ENCODE measurements around the gene JAZF1. TPM values are rescaled to one million over a fixed set of nuclear protein-coding genes. Genes with fewer than 3 reads are reported as not detected.

JAZF1 gene
- total and polyA plus RNA-seq, 5 donors from 2014 or later: 6.4 to 30.7 (median 7.6) TPM

- no peak for ATAC-seq (ENCODE audit: low read depth in 2 of 2)
- H3K27me3 Mint-ChIP-seq: peaks cover 18% of the 10 kb centered on the region
Observed at GRCh38 chr7:28219793-28220192, 39.2 kb upstream of the JAZF1 start.

GRCh38 chr7:28217143-28217542 lies 36.5 kb upstream of the JAZF1 start:
- H3K27me3 Mint-ChIP-seq: peaks cover 34% of the 10 kb centered on the region
- Histone ChIP-seq H3K27me3 (ENCODE audit: control insufficient read depth, insufficient read depth, low read length) (peaks cover 5% of the 10 kb centered on the region), H3K36me3 (ENCODE audit: control insufficient read depth, insufficient read depth, low read length) (no peaks in the 10 kb centered on the region), H3K4me3 (ENCODE audit: low read depth, low read length) (no peak overlapping the region), H3K4me1 (ENCODE audit: control insufficient read depth, insufficient read depth, low read length, poor library complexity, severe bottlenecking) (no peaks in the 10 kb centered on the region), H3K9me3 (ENCODE audit: control insufficient read depth in 2 of 2, low read length in 2 of 2) (no peaks in the 10 kb centered on the region), H3K27ac (ENCODE audit: insufficient read depth, low read length, poor library complexity, severe bottlenecking) (no peak overlapping the region)
- no peaks in the 10 kb centered on the region for H3K9me3 Mint-ChIP-seq
- no peak for ATAC-seq (ENCODE audit: low read depth in 2 of 2)
- H3K4me1 Mint-ChIP-seq: no peaks in the 10 kb centered on the region
- no peak overlapping the region for H3K27ac Mint-ChIP-seq
- H3K4me3 Mint-ChIP-seq: no peak overlapping the region
- no peak for DNase-seq
- H3K36me3 Mint-ChIP-seq: no peaks in the 10 kb centered on the region

More at GRCh38 chr7:28219793-28220192, 39.2 kb upstream of the JAZF1 start:
- Mint-ChIP-seq H3K27ac (no peak overlapping the region), H3K9me3 (no peaks in the 10 kb centered on the region), H3K4me1 (no peaks in the 10 kb centered on the region), H3K36me3 (no peaks in the 10 kb centered on the region), H3K4me3 (no peak overlapping the region)
- Histone ChIP-seq H3K27ac (ENCODE audit: insufficient read depth, low read length, poor library complexity, severe bottlenecking) (no peak overlapping the region), H3K4me3 (ENCODE audit: low read depth, low read length) (no peak overlapping the region), H3K36me3 (ENCODE audit: control insufficient read depth, insufficient read depth, low read length) (no peaks in the 10 kb centered on the region), H3K27me3 (ENCODE audit: control insufficient read depth, insufficient read depth, low read length) (peaks cover 5% of the 10 kb centered on the region), H3K4me1 (ENCODE audit: control insufficient read depth, insufficient read depth, low read length, poor library complexity, severe bottlenecking) (no peaks in the 10 kb centered on the region), H3K9me3 (ENCODE audit: control insufficient read depth in 2 of 2, low read length in 2 of 2) (no peaks in the 10 kb centered on the region)
- no peak for DNase-seq

GRCh38 chr7:28211006-28211405 lies 30.4 kb upstream of the JAZF1 start:
- H3K27me3 ChIP-seq (ENCODE audit: control insufficient read depth, insufficient read depth, low read length): peaks cover 8% of the 10 kb centered on the region
- ATAC-seq (ENCODE audit: low read depth in 2 of 2): no peak
- no peaks in the 10 kb centered on the region for H3K4me1 ChIP-seq (ENCODE audit: control insufficient read depth, insufficient read depth, low read length, poor library complexity, severe bottlenecking)
- no peak overlapping the region for H3K27ac Mint-ChIP-seq
- no peak overlapping the region for H3K4me3 ChIP-seq (ENCODE audit: low read depth, low read length)
- peaks cover 9 to 11% of the 10 kb centered on the region in 2 experiments for H3K9me3 ChIP-seq (ENCODE audit: control insufficient read depth in 2 of 2, low read length in 2 of 2)
- no peak for DNase-seq
- peaks cover 5 to 32% (median 9%) of the 10 kb centered on the region in 7 donors for H3K9me3 Mint-ChIP-seq
- H3K27ac ChIP-seq (ENCODE audit: insufficient read depth, low read length, poor library complexity, severe bottlenecking): no peak overlapping the region
- peaks cover 47% of the 10 kb centered on the region for H3K27me3 Mint-ChIP-seq
- no peak overlapping the region for H3K4me3 Mint-ChIP-seq
- H3K4me1 Mint-ChIP-seq: peaks cover 10 to 15% (median 11%) of the 10 kb centered on the region in 4 donors
- H3K36me3 Mint-ChIP-seq: no peaks in the 10 kb centered on the region
- H3K36me3 ChIP-seq (ENCODE audit: control insufficient read depth, insufficient read depth, low read length): no peaks in the 10 kb centered on the region

GRCh38 chr7:28208506-28208905 lies 27.9 kb upstream of the JAZF1 start:
- H3K36me3 Mint-ChIP-seq: no peaks in the 10 kb centered on the region
- Histone ChIP-seq H3K9me3 (ENCODE audit: control insufficient read depth in 2 of 2, low read length in 2 of 2) (peaks cover 9 to 11% of the 10 kb centered on the region in 2 experiments), H3K36me3 (ENCODE audit: control insufficient read depth, insufficient read depth, low read length) (no peaks in the 10 kb centered on the region), H3K27ac (ENCODE audit: insufficient read depth, low read length, poor library complexity, severe bottlenecking) (no peak overlapping the region), H3K4me3 (ENCODE audit: low read depth, low read length) (no peak overlapping the region), H3K4me1 (ENCODE audit: control insufficient read depth, insufficient read depth, low read length, poor library complexity, severe bottlenecking) (no peaks in the 10 kb centered on the region), H3K27me3 (ENCODE audit: control insufficient read depth, insufficient read depth, low read length) (peaks cover 8% of the 10 kb centered on the region)
- H3K27ac Mint-ChIP-seq: no peak overlapping the region
- peaks cover 59% of the 10 kb centered on the region for H3K27me3 Mint-ChIP-seq
- H3K9me3 Mint-ChIP-seq: peaks cover 5 to 32% (median 10%) of the 10 kb centered on the region in 7 donors
- H3K4me3 Mint-ChIP-seq: peak overlapping the region in 1 of 4 donors; percentile 75
- H3K4me1 Mint-ChIP-seq: peaks cover 10 to 15% (median 11%) of the 10 kb centered on the region in 4 donors
- no peak for DNase-seq
- ATAC-seq (ENCODE audit: low read depth in 2 of 2): no peak

GRCh38 chr7:28207486-28208158 lies 27.0 kb upstream of the JAZF1 start:
- no peak overlapping the region for H3K4me3 ChIP-seq (ENCODE audit: low read depth, low read length)
- no peak overlapping the region for H3K27ac Mint-ChIP-seq
- peaks cover 8% of the 10 kb centered on the region for H3K27me3 ChIP-seq (ENCODE audit: control insufficient read depth, insufficient read depth, low read length)
- no peak overlapping the region for H3K27ac ChIP-seq (ENCODE audit: insufficient read depth, low read length, poor library complexity, severe bottlenecking)
- peaks cover 5 to 32% (median 10%) of the 10 kb centered on the region in 7 donors for H3K9me3 Mint-ChIP-seq
- no peaks in the 10 kb centered on the region for H3K4me1 ChIP-seq (ENCODE audit: control insufficient read depth, insufficient read depth, low read length, poor library complexity, severe bottlenecking)
- peaks cover 56% of the 10 kb centered on the region for H3K27me3 Mint-ChIP-seq
- no peak overlapping the region for H3K4me3 Mint-ChIP-seq
- H3K36me3 ChIP-seq (ENCODE audit: control insufficient read depth, insufficient read depth, low read length): no peaks in the 10 kb centered on the region
- H3K4me1 Mint-ChIP-seq: peaks cover 10 to 15% (median 12%) of the 10 kb centered on the region in 4 donors
- H3K36me3 Mint-ChIP-seq: no peaks in the 10 kb centered on the region
- H3K9me3 ChIP-seq (ENCODE audit: control insufficient read depth in 2 of 2, low read length in 2 of 2): peaks cover 9 to 11% of the 10 kb centered on the region in 2 experiments
- DNase-seq (peak in 1 of 3 donors; percentile 5), ATAC-seq (ENCODE audit: low read depth in 2 of 2) (peak in 1 of 2 donors; percentile 37)

- Histone ChIP-seq H3K36me3 (ENCODE audit: control insufficient read depth, insufficient read depth, low read length) (no peaks in the 10 kb centered on the region), H3K4me1 (ENCODE audit: control insufficient read depth, insufficient read depth, low read length, poor library complexity, severe bottlenecking) (no peaks in the 10 kb centered on the region), H3K9me3 (ENCODE audit: control insufficient read depth in 2 of 2, low read length in 2 of 2) (peaks cover 9 to 11% of the 10 kb centered on the region in 2 experiments), H3K27me3 (ENCODE audit: control insufficient read depth, insufficient read depth, low read length) (peaks cover 13% of the 10 kb centered on the region), H3K4me3 (ENCODE audit: low read depth, low read length) (no peak overlapping the region), H3K27ac (ENCODE audit: insufficient read depth, low read length, poor library complexity, severe bottlenecking) (no peak overlapping the region)
- DNase-seq (no peak), ATAC-seq (ENCODE audit: low read depth in 2 of 2) (no peak)
- H3K9me3 Mint-ChIP-seq: peaks cover 3 to 32% (median 10%) of the 10 kb centered on the region in 7 donors
- no peak overlapping the region for H3K4me3 Mint-ChIP-seq
- no peaks in the 10 kb centered on the region for H3K36me3 Mint-ChIP-seq
- peaks cover 63% of the 10 kb centered on the region for H3K27me3 Mint-ChIP-seq
- H3K27ac Mint-ChIP-seq: no peak overlapping the region
- peaks cover 10 to 15% (median 11%) of the 10 kb centered on the region in 4 donors for H3K4me1 Mint-ChIP-seq
Observed at GRCh38 chr7:28205506-28205905, 24.9 kb upstream of the JAZF1 start.

GRCh38 chr7:28203508-28204240 lies 23.1 kb upstream of the JAZF1 start:
- no peak for ATAC-seq (ENCODE audit: low read depth in 2 of 2)
- peaks cover 2 to 23% (median 10%) of the 10 kb centered on the region in 7 donors for H3K9me3 Mint-ChIP-seq
- H3K27me3 Mint-ChIP-seq: peaks cover 69% of the 10 kb centered on the region
- H3K27ac ChIP-seq (ENCODE audit: insufficient read depth, low read length, poor library complexity, severe bottlenecking): no peak overlapping the region
- H3K9me3 ChIP-seq (ENCODE audit: control insufficient read depth in 2 of 2, low read length in 2 of 2): peaks cover 9 to 11% of the 10 kb centered on the region in 2 experiments
- H3K4me3 ChIP-seq (ENCODE audit: low read depth, low read length): no peak overlapping the region
- peaks cover 13% of the 10 kb centered on the region for H3K27me3 ChIP-seq (ENCODE audit: control insufficient read depth, insufficient read depth, low read length)
- H3K4me3 Mint-ChIP-seq: no peak overlapping the region
- DNase-seq: no peak
- H3K36me3 Mint-ChIP-seq: no peaks in the 10 kb centered on the region
- H3K4me1 Mint-ChIP-seq: peaks cover 8 to 15% (median 10%) of the 10 kb centered on the region in 4 donors
- H3K27ac Mint-ChIP-seq: no peak overlapping the region
- H3K4me1 ChIP-seq (ENCODE audit: control insufficient read depth, insufficient read depth, low read length, poor library complexity, severe bottlenecking): no peaks in the 10 kb centered on the region
- H3K36me3 ChIP-seq (ENCODE audit: control insufficient read depth, insufficient read depth, low read length): no peaks in the 10 kb centered on the region

Data from CD4-positive, CD25-positive, alpha-beta regulatory T cell (primary cell).